Fibroblast of the aortic adventitia (primary cell): ENCODE results near the gene ACBD4. TPM values are rescaled to one million over a fixed set of nuclear protein-coding genes. Genes with fewer than 3 reads are reported as not detected.

ENCODE experiments used
- DNase-seq: peaks from one replicate; pipeline ENCODE4 v3.0.0-alpha.2; 2010; ENCODE audit warnings: low read depth
- H3K4me3 ChIP-seq: 2 replicates; pipeline ENCODE4 v1.5.1; 2011; ENCODE audit warnings: low read depth, mild to moderate bottlenecking, control low read depth, low read length, moderate library complexity
- CTCF ChIP-seq: IDR thresholded peaks from 2 replicates; pipeline ENCODE4 v1.5.1; 2011; ENCODE audit warnings: mild to moderate bottlenecking, low read length, control low read depth, inconsistent platforms; ENCODE audit not compliant: insufficient read depth
- total RNA-seq: library from RNA; depleted of rRNA; stranded (reverse); fragments of >200 nt; gene quantifications from 2 replicates; pipeline ENCODE4 v1.2.3, GENCODE V29; 2012; ENCODE audit warnings: low replicate concordance

ACBD4 gene
- total RNA-seq, 1 donor, result 7.4 TPM

- no peak overlapping the region for H3K4me3 ChIP-seq
- no peak for DNase-seq
- no peak for TF ChIP-seq CTCF
Measured at GRCh38 chr17:45164734-45165269, 29.3 kb downstream of the ACBD4 start.

- no peak overlapping the region for H3K4me3 ChIP-seq
- no peak for TF ChIP-seq CTCF
- DNase-seq, result no peak
Measured at GRCh38 chr17:45168991-45169752, 33.7 kb downstream of the ACBD4 start.

GRCh38 chr17:45170280-45170930 lies 34.9 kb downstream of the ACBD4 start:
- H3K4me3 ChIP-seq, result peak overlapping the region; percentile 5
- TF ChIP-seq CTCF, result no peak
- no peak for DNase-seq

DNA sequence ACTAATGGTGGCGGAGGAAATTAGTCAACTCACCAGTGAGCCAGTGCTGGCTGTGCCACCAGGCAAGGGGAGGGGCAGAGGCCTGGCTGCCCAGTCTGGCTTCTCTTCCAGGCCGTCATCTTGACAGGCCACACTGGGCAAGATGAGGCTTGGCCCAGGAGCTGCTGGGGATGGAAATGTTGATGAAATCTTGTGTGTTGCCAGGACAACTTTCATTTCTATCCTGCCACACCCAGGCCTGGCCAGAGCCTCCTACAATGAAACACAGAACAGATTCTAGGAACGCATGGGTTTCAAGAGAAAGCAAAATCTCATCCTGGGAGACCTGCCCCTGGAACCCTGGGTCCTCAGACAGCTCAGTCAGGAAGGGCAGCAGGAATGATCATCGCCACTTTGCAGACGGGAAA lies 35.4 kb downstream of the ACBD4 start:
- no peak for TF ChIP-seq CTCF
- peak; percentile 87 for DNase-seq
- H3K4me3 ChIP-seq, result peak overlapping the region; percentile 55

DNA sequence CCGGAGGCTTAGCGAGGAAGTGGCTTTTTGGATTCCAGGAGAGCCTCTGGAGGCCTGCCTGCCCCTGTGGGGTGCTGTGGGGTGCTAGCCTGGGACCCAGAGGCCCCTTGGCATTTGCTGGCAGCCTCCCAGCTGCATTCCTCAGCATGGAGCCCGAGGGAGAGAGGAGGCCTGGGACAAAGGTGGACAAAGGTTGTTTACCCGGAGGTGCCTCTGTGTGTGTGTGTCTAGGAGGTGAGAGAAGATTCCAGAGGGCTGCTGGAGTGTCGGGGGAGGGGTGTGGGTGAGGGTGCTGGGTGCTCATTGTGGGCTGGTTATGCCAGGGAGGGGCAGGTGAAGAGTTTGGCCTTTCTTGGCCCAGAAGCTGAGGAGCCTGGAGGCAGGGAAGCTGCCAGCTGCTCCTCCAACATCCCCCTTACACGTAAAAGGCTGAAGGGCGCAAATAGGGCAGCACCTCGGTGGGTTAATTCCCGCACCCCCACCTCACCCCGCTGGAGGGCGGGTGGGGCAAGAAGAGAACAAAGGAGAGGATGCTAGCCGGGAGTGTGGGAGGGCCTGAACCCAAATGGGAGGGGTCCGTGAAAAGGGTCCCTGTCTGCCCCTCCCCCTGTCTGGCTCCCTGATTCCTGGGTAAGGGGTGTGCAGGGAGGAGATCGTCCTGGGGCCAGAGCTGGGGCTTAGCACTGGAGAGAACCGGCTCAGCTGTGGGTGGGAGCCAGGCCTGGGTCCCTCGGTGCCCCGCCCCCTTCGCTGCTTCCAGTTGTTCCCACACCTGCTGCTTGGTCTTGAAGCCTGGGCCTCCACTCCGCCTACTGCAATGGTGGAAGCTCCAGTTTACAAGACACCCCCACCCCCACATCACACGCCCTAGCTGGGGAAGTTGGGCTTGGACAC lies 36.1 kb downstream of the ACBD4 start:
- DNase-seq, result no peak
- no peak for TF ChIP-seq CTCF
- H3K4me3 ChIP-seq, result peak overlapping the region; percentile 55

DNA sequence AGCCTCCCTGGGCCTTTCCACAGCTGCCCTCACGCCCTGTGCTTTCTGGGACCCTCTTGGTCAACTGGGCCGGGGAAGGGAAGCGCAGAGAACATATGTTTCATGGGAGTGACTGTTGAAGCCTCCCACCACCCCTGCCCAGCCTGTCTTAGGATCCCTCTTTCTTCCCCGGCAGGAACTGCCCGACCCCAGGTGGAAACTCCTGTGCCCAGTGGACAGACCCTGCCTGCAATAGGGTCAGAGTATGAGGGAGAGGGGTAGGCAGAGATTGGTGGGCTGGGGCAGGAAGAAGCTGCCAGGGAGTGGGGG lies 36.7 kb downstream of the ACBD4 start:
- TF ChIP-seq CTCF, result no peak
- no peak for DNase-seq
- peak overlapping the region; percentile 55 for H3K4me3 ChIP-seq
